Esophagus squamous epithelium (tissue), 5 donors: ENCODE measurements around the gene PDZRN3. TPM values are rescaled to one million over a fixed set of nuclear protein-coding genes. Genes with fewer than 3 reads are reported as not detected.

ENCODE experiments used
- DNase-seq: peaks from one replicate; lab custom pipeline; 2025; lab: John Stamatoyannopoulos, UW
- H3K27ac ChIP-seq, 4 donors: fragments of 200-600 bp; sonication (generic); one replicate each; pipeline ENCODE4 v1.5.1; 2016 to 2019; ENCODE audit warnings: mild to moderate bottlenecking in 1 of 4
- H3K27me3 ChIP-seq, 4 donors: fragments of 200-600 bp; sonication (generic); 1 replicate in 3 of 4; 2 replicates in 1 of 4; pipeline versions ENCODE4 v1.5.1 to v1.6.0; 2017 to 2021; ENCODE audit warnings: antibody characterized with exemption in 1 of 4
- H3K36me3 ChIP-seq, 3 donors: fragments of 200-600 bp; sonication (generic); one replicate each; pipeline ENCODE4 v1.5.1; 2016 to 2019
- H3K4me1 ChIP-seq, 3 donors: fragments of 200-600 bp; sonication (generic); one replicate each; pipeline ENCODE4 v1.5.1; 2017 to 2019
- H3K4me3 ChIP-seq, 4 donors: fragments of 200-600 bp; sonication (generic); 1 replicate in 3 of 4; 2 replicates in 1 of 4; pipeline ENCODE4 v1.5.1; 2016 to 2019; ENCODE audit warnings: mild to moderate bottlenecking in 2 of 4, moderate library complexity in 1 of 4
- H3K9me3 ChIP-seq, 3 donors: fragments of 200-600 bp; sonication (generic); one replicate each; pipeline ENCODE4 v1.5.1; 2016 to 2019
- POLR2A ChIP-seq, 4 donors: fragments of 450-650 bp; IDR thresholded peaks; one replicate each; pipeline ENCODE4 v1.6.1; 2017; ENCODE audit warnings: antibody characterized with exemption in 4 of 4, mild to moderate bottlenecking in 4 of 4, moderate library complexity in 3 of 4
- WGBS, 2 donors: methylation state at CpG; one replicate each; pipeline ENCODE4 v1.1.5; 2018; 5-methylcytosine and 5-hydroxymethylcytosine counted together
- intact Hi-C: fragments of 100-400 bp; cut with DNase I; formaldehyde crosslinking; loops from one replicate; pipeline ENCODE4 v1.15.0; 2022
- total RNA-seq, 4 donors: library from RNA; depleted of rRNA; stranded (reverse); fragments of >200 nt; gene quantifications; one replicate each; pipeline ENCODE4 v1.1.0, GENCODE V29; 2016
- TF ChIP-seq, protein P1 (sequence below), 6 experiments: fragments of 450-650 bp in 4 of 6; fragments of 200-600 bp in 2 of 6; sonication (generic) in 2 of 6; IDR thresholded peaks; one replicate each; pipeline ENCODE4 v1.5.1; 2016 to 2019; ENCODE audit warnings: antibody characterized with exemption in 6 of 6, mild to moderate bottlenecking in 4 of 6, moderate library complexity in 4 of 6
- donor health status: DM: yes; HTN: yes; CAD: no.

PDZRN3 gene
- total RNA-seq, 4 donors from 2014 or later, result 22.1 to 54.9 (median 38.9) TPM

DNA sequence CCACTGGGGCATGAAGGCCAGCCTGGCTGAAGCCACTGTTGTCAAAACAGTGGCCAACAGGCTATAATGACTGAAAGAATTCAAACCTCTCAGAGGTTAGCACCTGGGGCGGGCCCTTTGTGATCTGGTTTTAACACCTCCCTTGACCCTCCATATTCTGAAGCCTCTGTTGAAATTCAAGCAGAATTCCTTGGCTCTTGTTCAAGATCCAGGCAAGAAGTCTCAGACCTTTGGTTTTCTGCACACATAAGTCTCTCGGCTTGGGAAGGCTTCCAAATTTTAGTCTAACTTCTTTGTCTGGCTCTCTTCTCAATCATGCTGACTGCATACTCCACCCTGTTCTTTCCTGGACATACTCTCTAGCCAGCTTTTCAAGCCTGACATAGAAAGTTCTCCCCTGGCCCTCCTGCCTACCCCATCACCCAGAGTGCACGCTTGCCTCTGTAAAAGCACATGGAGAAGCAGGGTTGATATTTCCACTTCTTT lies 144.5 kb downstream of the PDZRN3 start:
- intact Hi-C loops, result no loop called here
- Histone ChIP-seq H3K9me3 (no peaks in the 10 kb centered on the region), H3K4me3 (no peak overlapping the region), H3K27ac (no peak overlapping the region), H3K36me3 (no peaks in the 10 kb centered on the region), H3K27me3 (no peaks in the 10 kb centered on the region), H3K4me1 (peaks cover 0 to 12% (median 5%) of the 10 kb centered on the region in 3 donors)
- DNase-seq, result no peak
- WGBS, 2 donors, result 70 to 72% methylated on average over 3 of the region's 3 CpGs
- TF ChIP-seq, protein P1, sequence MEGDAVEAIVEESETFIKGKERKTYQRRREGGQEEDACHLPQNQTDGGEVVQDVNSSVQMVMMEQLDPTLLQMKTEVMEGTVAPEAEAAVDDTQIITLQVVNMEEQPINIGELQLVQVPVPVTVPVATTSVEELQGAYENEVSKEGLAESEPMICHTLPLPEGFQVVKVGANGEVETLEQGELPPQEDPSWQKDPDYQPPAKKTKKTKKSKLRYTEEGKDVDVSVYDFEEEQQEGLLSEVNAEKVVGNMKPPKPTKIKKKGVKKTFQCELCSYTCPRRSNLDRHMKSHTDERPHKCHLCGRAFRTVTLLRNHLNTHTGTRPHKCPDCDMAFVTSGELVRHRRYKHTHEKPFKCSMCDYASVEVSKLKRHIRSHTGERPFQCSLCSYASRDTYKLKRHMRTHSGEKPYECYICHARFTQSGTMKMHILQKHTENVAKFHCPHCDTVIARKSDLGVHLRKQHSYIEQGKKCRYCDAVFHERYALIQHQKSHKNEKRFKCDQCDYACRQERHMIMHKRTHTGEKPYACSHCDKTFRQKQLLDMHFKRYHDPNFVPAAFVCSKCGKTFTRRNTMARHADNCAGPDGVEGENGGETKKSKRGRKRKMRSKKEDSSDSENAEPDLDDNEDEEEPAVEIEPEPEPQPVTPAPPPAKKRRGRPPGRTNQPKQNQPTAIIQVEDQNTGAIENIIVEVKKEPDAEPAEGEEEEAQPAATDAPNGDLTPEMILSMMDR (IDR thresholded peaks at IDR 0.05), result no peak
- TF ChIP-seq POLR2A (IDR thresholded peaks at IDR 0.05), result no peak

DNA sequence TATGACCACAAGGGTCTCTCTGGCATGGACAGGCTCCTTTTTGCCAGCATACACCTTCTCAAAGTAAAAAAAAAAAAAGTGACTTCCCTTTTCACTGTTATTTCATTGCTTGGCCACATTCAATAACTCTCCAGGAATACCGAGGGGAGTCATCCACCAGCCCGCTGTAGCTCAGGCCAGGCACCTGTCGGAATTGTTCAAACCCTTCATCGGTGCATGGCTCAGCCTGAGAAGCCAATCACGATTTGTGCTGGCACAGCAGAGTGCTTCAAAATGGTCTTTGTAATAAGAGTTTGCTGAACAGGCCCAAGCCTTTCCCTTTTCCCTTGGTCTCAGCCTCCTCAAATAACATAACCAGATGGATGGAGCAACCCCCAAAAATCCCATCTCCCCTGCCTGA lies 145.4 kb downstream of the PDZRN3 start:
- peaks cover 0 to 12% (median 5%) of the 10 kb centered on the region in 3 donors for H3K4me1 ChIP-seq
- intact Hi-C loops, result no loop called here

DNA sequence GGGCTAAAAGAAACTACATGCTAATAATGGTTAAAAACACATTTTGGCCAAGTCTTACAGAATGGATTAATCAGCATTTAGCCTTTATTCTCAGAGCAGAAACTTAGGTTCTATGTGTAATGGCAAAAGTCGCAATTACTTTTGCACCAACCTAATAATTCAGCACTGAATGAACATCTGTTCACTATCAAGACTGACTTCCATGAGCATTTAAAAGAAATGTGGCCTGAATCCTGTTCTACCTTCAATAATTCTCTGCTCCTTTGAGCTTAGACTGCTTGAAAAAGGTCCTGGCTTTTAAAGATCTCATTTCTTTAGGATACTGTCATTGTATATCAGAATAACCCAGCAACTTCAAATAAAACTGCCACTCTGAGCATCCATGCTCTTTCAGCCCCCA lies 145.9 kb downstream of the PDZRN3 start:
- no peak for TF ChIP-seq POLR2A (IDR thresholded peaks at IDR 0.05)
- TF ChIP-seq, protein P1 (IDR thresholded peaks at IDR 0.05), result no peak
- H3K36me3 ChIP-seq, result no peaks in the 10 kb centered on the region
- WGBS, 2 donors, result 83 to 89% methylated on average over 1 of the region's 1 CpG
- no peak overlapping the region for H3K27ac ChIP-seq
- no peaks in the 10 kb centered on the region for H3K9me3 ChIP-seq
- H3K27me3 ChIP-seq, result no peaks in the 10 kb centered on the region
- no peak for DNase-seq
- H3K4me3 ChIP-seq, result no peak overlapping the region
- intact Hi-C loops, result no loop called here
- H3K4me1 ChIP-seq, result peaks cover 0 to 12% (median 5%) of the 10 kb centered on the region in 3 donors

More for the DNA sequence above, 145.4 kb downstream of the PDZRN3 start:
- no peak for DNase-seq
- Histone ChIP-seq H3K27ac (no peak overlapping the region), H3K27me3 (no peaks in the 10 kb centered on the region), H3K9me3 (no peaks in the 10 kb centered on the region), H3K36me3 (no peaks in the 10 kb centered on the region), H3K4me3 (no peak overlapping the region)
- TF ChIP-seq, protein P1 (IDR thresholded peaks at IDR 0.05), result no peak
- no peak for TF ChIP-seq POLR2A (IDR thresholded peaks at IDR 0.05)
- 85 to 86% methylated on average over 5 of the region's 5 CpGs for WGBS, 2 donors

DNA sequence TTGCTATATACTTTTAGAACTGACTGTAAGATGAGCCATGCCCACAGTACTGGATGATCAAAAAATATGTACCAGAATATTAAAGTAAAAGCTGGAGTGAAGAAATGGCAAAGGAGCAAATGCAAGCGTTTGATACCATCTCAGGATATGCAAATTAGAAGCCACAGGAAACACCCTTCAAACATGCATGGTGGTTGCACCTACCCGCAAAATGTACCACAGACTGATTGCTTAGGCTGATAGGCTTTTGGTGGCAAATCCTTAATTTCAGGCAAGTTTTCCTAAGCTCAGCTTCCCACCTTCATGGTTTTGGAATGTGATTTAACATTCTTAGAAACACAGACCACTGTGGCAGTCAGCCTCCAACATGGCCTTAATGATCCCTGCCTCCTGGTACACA lies 149.0 kb downstream of the PDZRN3 start:
- H3K27me3 ChIP-seq, result no peaks in the 10 kb centered on the region
- TF ChIP-seq POLR2A (IDR thresholded peaks at IDR 0.05), result no peak
- TF ChIP-seq, protein P1 (IDR thresholded peaks at IDR 0.05), result no peak
- H3K36me3 ChIP-seq, result no peaks in the 10 kb centered on the region
- H3K9me3 ChIP-seq, result no peaks in the 10 kb centered on the region
- WGBS, 2 donors, result 64 to 76% methylated on average over 2 of the region's 2 CpGs
- H3K4me3 ChIP-seq, result no peak overlapping the region
- H3K27ac ChIP-seq, result no peak overlapping the region
- intact Hi-C loops, result no loop called here
- peaks cover 0 to 18% (median 8%) of the 10 kb centered on the region in 3 donors for H3K4me1 ChIP-seq
- no peak for DNase-seq

DNA sequence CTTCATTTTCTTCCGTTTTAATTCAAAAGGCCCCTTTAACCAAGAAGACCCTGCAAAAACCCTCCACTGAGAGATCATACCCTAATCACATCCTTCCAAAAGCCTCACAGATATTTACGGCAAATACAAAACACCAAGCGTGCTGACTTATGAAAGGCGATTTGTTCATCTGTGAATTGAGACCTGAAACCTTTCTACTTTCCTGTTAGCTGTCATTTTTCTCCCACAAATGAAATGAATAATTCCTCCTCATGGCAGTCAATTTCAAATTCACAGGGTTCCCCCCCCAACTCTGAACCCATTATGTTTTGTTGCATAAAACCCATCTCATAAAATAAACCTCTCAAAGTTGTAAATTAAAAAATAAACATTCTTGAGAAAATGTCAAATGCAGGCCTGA lies 149.6 kb downstream of the PDZRN3 start:
- intact Hi-C loops, result no loop called here
- Histone ChIP-seq H3K4me1 (peaks cover 0 to 12% (median 7%) of the 10 kb centered on the region in 3 donors), H3K36me3 (no peaks in the 10 kb centered on the region), H3K9me3 (no peaks in the 10 kb centered on the region), H3K27me3 (no peaks in the 10 kb centered on the region), H3K4me3 (no peak overlapping the region), H3K27ac (no peak overlapping the region)
- no peak for DNase-seq
- TF ChIP-seq, protein P1 (IDR thresholded peaks at IDR 0.05), result no peak
- TF ChIP-seq POLR2A (IDR thresholded peaks at IDR 0.05), result no peak
- 83 to 93% methylated on average over 4 of the region's 4 CpGs for WGBS, 2 donors
